HG02973 (cell line): ENCODE measurements around the gene AFAP1L1.

Experiments used
- ATAC-seq: cut with Tn5 transposase; IDR thresholded peaks from one replicate; pipeline ENCODE4 v1.9.1; 2021; ENCODE audit warnings: moderate library complexity; ENCODE audit not compliant: unreplicated experiment

The AFAP1L1 gene

DNA sequence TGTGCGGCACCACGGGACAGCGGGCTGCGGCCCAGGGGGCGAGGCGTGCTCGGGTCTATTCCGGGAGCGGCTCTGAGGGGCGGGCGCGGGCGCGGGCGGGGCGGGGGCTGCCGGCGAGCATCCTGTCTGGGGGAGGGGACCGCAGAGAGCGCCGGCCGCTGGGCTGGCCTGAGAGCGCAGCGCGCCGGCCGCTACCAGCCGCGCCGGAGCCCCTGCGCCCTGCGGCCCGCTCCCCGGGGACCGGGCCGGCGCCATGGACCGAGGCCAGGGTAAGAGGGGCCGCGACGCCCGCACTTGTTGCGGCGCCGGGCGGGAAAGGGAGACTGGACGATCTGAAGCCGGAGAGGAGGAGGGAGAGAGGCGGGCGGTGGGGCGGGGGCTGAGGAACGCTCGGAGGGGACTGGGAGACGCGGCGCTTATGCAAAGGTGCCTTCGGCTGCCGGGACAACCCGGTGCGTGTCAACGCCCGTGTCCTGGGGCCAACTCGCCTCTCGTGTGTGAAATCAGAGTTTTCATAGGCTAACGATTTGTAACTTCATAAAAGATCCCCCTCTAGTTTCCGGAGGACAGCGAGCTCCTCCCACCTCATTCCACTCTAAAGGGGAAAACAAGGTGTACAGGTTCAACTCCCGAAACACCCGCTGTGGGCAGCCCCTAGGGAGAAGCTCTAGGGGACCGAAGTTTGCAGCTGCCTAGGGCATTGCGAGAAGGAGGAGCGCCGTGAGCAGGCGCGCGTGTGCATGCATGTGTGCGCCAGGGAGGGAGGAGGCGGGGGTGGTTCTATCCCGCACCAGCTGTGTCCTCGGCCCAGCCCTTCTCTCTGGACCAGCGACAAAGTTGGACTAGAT, at the start of gene AFAP1L1:
Gene AFAP1L1 (plus strand): TSS at position 144 of the 848 bp plus-strand sequence. CDS start 110 bp downstream, at position 254.
- ATAC-seq, result no peak

DNA sequence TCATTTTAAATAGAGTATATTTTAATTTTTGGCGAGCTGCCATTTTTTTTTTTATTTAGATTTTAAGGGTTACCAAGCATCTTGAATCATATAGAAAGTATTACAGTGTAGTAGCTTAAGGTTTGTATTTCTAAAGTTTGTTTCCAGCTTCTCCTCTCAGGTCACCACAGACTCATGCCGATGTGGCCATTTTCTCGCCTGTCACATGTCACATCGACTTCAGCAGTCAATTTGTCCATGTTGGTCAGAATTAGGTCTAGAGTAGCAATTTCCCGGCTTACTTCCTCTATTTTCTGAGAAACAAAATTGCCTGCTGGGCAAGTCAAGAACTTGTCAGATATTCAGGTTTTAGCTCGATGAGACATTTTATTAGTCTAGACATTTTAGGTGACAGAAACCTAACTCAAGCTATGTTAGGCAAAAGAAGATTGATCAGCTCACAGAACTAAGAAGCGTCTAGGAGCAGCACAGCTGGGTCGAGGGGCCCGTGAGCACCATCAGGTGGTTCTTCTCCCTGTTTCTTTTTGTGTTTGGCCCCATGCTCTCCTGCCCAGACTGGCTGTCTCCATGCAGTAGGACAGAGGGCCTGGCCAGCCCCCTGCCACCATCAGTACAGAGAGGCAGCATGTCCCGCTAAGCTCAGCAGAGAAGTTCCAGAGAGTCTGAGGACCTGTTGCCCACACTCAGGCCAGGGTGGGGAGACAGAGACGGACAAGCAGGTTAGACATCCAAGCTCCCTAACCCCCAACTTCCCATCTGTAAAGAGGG, 48.4 kb upstream of the AFAP1L1 start:
- ATAC-seq, result no peak

DNA sequence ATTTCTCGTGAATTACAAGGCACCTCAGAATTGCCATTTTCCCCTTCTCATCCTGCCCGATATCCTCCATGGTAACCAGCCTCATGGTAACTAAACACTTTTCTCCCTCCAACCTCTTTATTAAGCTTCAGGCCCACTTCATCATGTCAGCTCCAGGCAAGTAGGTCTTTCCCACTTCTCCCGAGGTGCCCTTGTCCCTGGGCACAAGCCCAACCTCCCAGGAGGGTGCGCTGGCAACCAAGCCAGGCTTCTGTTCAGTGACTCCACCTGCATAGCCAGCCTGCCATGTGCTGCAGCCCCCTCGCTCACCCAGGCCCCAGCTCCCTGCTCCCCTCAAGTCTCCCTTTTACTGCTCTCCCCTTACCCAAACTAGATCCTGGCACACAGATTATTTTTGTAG, 47.4 kb upstream of the AFAP1L1 start:
- no peak for ATAC-seq

DNA sequence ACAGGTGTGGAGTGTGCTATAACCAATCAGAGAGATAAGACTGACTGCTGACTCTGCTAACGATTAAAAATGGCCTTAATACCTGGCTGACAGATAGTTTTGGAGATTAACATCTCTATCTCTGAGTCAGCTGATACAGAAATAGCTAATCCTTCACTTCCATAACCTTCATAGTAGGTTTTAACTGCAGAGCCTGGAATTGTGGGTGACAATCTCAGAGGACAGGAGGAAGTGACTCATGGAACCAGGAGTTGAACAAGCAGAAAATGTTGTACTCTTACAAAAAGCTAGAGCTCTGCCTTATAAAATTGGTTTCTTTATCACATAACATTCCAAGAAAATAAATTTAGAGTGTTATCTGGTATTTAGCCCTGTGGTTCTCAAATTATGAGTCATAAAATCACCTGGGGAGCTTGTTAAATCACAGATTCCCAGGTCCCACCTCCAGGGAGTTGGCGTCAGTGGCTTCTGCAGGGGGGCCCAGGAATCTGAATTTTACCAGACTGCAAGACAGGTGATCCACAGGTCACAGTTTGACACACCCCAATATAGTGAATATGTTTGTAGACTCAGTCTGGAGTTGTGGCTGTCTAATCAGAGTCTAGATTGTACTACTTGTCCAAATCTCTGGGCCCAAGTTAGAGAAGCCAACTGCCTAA, 44.4 kb upstream of the AFAP1L1 start:
- no peak for ATAC-seq

DNA sequence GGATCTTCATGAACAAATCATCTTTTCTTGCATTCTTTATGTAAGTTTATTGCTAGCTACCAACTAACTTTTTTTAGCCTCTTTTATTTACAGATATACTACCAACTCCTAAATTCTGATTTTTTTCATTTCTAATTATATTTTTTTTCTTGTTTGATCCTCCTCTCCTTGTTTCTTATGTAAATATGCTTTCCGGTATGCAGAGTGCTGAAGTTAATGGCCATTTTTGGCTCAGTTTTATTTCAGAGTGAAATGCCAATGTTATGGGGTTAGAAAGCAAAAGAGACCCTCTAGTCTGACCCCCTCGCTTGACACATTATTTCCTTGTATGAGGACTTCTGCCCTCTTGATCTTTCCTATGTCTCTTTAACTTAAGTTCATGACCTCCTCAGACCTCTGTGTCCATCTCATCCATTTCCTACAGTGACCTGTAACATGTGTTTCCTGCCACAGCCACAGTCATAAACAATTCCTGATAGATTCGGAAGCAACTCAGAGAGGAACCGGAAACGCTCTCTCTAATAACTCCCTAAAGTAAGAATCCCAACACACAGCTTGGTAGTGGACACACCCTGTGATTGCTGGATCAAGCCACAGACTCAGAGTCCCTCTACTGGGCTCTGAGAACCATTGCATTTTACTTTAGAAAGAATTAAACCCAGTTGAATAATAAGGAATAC, 42.9 kb upstream of the AFAP1L1 start:
- no peak for ATAC-seq

DNA sequence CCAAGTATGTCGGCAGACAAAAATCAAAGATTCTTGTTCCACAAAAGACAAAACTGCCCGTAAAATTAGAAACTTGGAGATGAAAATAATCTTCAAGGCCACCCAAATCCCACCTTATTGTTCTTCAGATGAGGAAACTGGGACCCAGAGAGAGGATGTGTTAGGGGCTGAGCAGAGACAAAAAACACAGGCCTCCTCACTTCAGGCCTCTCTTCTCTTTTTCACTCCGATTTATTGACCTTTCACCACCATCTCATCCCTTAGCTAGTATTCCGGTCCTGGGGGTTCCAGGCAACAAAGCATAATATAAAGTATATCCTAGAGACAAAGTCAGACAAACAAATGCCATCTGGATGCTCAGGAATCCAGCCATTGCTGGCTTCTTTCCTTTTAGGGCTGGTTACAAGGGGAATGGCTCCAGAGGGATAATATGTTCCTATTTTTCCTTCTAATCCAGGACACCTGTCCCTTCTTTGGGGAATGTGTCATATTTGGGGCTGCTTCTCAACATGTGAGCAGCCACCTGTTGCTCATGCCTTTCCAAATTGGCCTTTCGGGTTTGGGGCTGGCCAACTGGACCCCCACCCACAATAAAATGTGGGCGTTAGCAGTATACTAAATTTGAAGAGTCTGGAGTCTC, 42.2 kb upstream of the AFAP1L1 start:
- ATAC-seq, result no peak

DNA sequence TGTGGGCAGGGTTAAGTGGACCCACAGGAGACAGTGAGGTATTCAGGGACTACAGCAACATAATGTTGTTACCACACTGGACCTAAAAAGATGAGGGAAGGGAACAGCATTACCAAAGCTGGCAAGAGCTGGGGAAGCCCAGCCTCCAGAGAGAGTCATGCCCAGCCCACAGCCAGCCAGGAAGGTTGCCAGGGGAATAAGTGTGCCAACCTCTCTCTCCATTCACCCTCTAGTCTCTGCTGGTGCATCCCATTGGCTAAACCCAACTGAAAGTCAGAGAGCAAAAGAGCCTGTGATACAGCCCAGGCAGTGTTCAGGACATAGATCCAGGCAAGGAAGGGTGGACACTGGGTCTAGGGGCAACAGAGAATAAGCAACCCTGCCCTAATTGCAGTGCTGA, 35.8 kb upstream of the AFAP1L1 start:
- no peak for ATAC-seq

DNA sequence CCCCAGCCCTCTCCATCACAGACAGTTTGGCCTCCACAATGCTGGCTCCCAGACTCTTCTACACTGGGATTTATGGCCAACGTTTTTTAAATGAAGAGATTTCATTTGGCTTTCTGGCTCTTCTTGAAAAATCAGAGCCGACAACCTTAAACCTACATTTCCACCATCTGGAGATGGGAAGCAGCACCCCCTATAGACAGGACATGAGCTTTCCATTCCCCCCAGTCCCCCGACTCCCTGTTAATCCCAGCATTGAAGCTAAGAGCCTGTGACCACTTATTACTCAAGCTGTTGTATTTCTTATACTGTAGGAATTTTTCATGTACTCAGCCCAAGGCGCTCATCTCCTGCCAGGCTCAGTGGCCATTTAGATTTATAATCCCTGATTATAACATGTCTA, 34.0 kb upstream of the AFAP1L1 start:
- ATAC-seq, result no peak

GRCh38 chr5:149238540-149238939, 33.1 kb upstream of the AFAP1L1 start:
- ATAC-seq, result no peak

GRCh38 chr5:149239917-149240316, 31.7 kb upstream of the AFAP1L1 start:
- no peak for ATAC-seq

- no peak for ATAC-seq
Observed at GRCh38 chr5:149240354-149240998, 31.2 kb upstream of the AFAP1L1 start.

GRCh38 chr5:149242339-149242738, 29.3 kb upstream of the AFAP1L1 start:
- ATAC-seq, result no peak

DNA sequence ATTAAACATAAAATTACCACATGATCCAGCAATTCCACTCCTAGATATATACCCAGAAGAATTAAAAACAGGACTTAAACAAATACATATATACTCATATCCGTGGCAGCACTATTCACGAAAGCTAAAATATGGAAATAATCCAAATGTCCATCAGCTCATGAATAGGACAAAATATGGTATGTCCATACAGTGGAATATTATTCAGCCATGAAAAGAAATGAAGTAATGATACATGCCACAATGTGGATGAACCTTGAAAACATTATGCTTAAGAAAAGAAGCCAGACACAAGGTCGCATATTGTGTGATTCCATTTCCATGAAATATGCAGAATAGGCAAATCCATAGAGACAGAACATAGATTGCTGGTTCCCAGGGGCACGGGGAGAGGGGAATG, 24.8 kb upstream of the AFAP1L1 start:
- no peak for ATAC-seq

DNA sequence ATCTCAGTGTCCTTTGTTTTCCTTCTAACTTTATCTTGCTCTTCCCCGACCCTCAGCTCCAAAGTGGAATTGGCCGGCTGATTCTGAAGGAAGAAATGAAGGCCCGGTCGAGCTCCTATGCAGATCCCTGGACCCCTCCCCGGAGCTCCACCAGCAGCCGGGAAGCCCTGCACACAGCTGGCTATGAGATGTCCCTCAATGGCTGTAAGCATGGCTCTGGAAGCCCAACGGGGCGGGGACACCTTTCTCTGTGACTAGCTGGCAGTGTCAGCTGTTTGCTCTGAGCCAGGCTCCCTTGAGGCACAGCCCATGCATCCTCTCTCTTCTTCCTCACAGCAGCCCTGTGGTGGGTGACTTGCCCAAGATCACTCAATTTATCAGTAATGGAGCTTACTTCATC, 23.9 kb upstream of the AFAP1L1 start:
- no peak for ATAC-seq

DNA sequence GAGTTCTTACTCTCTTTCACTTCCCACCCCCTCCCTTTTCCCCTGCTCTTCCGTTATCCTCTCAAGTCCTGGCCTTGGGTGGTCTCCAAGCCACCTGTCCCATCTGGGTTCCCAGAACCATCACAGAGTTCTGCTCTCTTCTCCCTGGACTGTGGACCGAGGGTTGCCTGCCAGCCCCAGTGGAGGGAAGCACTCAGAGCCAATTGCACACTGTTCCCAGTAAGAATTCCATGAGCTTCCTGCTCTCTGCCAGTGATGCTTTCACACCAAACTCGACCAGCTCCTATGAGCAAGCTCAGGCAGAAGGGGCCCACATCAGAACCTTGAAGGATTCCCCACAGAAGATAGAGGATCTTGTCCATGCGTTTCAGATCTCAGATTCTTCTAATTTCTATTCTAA, 20.1 kb upstream of the AFAP1L1 start:
- no peak for ATAC-seq

DNA sequence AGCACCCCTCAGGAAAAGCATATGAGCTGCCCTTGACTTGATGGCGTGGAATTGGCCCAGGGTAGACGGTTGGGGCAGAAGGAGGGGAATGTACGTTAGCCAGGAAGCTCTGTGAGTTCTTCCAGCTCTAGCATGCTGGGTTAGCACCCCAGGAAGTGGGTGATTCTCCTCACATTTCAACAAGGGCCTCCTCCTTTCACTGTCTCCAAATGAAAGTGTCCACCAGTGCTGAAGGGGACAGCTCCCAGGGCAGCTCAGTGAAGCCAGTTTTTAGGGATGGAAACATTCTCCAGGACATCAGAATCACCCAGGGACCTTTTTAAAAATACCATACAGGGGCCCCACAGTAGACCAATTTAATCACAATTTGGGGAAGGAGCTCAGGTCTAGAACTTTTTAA, 17.2 kb upstream of the AFAP1L1 start:
- no peak for ATAC-seq

DNA sequence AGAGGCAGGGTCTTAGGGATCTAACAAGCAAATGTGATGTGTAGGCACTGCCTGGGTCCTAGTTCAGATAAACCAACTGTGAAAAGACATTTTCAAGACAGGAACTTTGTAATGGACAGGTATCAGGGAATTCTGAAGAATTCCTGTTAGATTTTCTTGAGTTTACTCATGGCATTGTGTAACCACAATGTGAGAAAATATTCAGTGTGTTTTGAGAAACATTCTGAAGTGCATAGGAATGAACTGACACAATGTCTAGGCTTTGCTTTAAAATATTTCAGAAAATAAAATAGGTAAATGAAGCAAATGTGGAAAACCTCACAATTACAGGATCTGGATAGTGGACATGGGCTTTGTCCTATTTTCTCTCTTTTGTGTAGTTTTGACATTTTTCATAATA, 15.2 kb upstream of the AFAP1L1 start:
- no peak for ATAC-seq

DNA sequence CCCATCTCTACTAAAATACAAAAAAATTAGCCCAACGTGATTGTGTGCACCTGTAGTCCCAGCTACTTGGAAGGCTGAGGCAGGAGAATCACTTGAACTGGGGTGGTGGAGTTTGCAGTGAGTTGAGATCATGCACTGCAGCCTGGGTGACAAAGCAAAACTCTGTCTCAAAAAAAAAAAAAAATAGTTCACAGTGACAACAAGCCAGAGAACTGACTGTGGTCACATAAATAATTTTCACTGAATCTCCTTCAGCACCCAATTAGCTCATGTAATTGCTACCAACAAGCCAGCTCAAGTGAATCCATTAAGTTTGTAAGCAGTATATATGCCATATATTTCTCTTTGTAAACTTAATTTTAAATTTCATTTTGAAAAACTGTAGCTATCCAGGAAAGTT, 14.5 kb upstream of the AFAP1L1 start:
- no peak for ATAC-seq

- ATAC-seq, result no peak
Observed at GRCh38 chr5:149257889-149258705, 13.6 kb upstream of the AFAP1L1 start.
